Measurements from ENCODE around the gene OSM.

The OSM gene

GRCh38 chr22:30310881-30311771, 44.5 kb upstream of the OSM start:
- DNase-seq (ENCODE audit: extremely low spot score) = no peak
- TF ChIP-seq L3MBTL2 (conservative IDR thresholded peaks at IDR 0.05) (no peak), BHLHE40 (IDR thresholded peaks at IDR 0.05; ENCODE audit: borderline replicate concordance) (no peak), NFRKB (IDR thresholded peaks at IDR 0.05) (no peak), CTBP1 (IDR thresholded peaks at IDR 0.05; ENCODE audit: borderline replicate concordance) (no peak), TARDBP (IDR thresholded peaks at IDR 0.05) (no peak), FOXM1 (IDR thresholded peaks at IDR 0.05; ENCODE audit: borderline replicate concordance) (no peak), PKNOX1 (IDR thresholded peaks at IDR 0.05) (no peak), FOXK2 (IDR thresholded peaks at IDR 0.05) (no peak), FOXA1 (IDR thresholded peaks at IDR 0.05) (no peak), ARNT (IDR thresholded peaks at IDR 0.05) (no peak), SUZ12 (IDR thresholded peaks at IDR 0.05) (no peak), HDGF (IDR thresholded peaks at IDR 0.05; ENCODE audit: borderline replicate concordance) (no peak), ELF4 (IDR thresholded peaks at IDR 0.05) (no peak), LEF1 (IDR thresholded peaks at IDR 0.05; ENCODE audit: borderline replicate concordance) (no peak), SP1 (IDR thresholded peaks at IDR 0.05) (no peak), ZNF384 (IDR thresholded peaks at IDR 0.05) (no peak)
- CTCF ChIA-PET = interaction anchor here (1.0 kb wide), 1 partner anchor 10 kb away, joined by 3 read pairs; no protein-coding TSS in a partner anchor
- POLR2A ChIA-PET = interaction anchor here (1.1 kb wide), 1 partner anchor 23 kb away, joined by 3 read pairs; no protein-coding TSS in a partner anchor

GRCh38 chr22:30309951-30310741, 43.5 kb upstream of the OSM start:
- no peak for TF ChIP-seq TARDBP (IDR thresholded peaks at IDR 0.05)
- no peak for TF ChIP-seq BHLHE40 (IDR thresholded peaks at IDR 0.05; ENCODE audit: borderline replicate concordance)
- no peak for TF ChIP-seq FOXA1 (IDR thresholded peaks at IDR 0.05)
- no peak for TF ChIP-seq SP1 (IDR thresholded peaks at IDR 0.05)
- no peak for TF ChIP-seq PKNOX1 (IDR thresholded peaks at IDR 0.05)
- TF ChIP-seq HDGF (IDR thresholded peaks at IDR 0.05; ENCODE audit: borderline replicate concordance) = no peak
- no peak for TF ChIP-seq FOXK2 (IDR thresholded peaks at IDR 0.05)
- no peak for TF ChIP-seq L3MBTL2 (conservative IDR thresholded peaks at IDR 0.05)
- TF ChIP-seq NFRKB (IDR thresholded peaks at IDR 0.05) = no peak
- TF ChIP-seq CTBP1 (IDR thresholded peaks at IDR 0.05; ENCODE audit: borderline replicate concordance) = no peak
- no peak for TF ChIP-seq LEF1 (IDR thresholded peaks at IDR 0.05; ENCODE audit: borderline replicate concordance)
- TF ChIP-seq SUZ12 (IDR thresholded peaks at IDR 0.05) = no peak
- no peak for TF ChIP-seq ZNF384 (IDR thresholded peaks at IDR 0.05)
- no peak for TF ChIP-seq FOXM1 (IDR thresholded peaks at IDR 0.05; ENCODE audit: borderline replicate concordance)
- TF ChIP-seq ELF4 (IDR thresholded peaks at IDR 0.05) = no peak
- DNase-seq (ENCODE audit: extremely low spot score) = no peak
- POLR2A ChIA-PET = interaction anchor here (1.1 kb wide), 1 partner anchor 22 kb away, joined by 3 read pairs; no protein-coding TSS in a partner anchor
- CTCF ChIA-PET = no interaction called here

GRCh38 chr22:30308518-30309230, 42.0 kb upstream of the OSM start:
- ChIA-PET CTCF (no interaction called here), POLR2A (no interaction called here)
- DNase-seq (ENCODE audit: extremely low spot score) = no peak
- TF ChIP-seq NFRKB (IDR thresholded peaks at IDR 0.05) = no peak
- TF ChIP-seq FOXK2 (IDR thresholded peaks at IDR 0.05) = no peak
- no peak for TF ChIP-seq ARNT (IDR thresholded peaks at IDR 0.05)
- no peak for TF ChIP-seq L3MBTL2 (conservative IDR thresholded peaks at IDR 0.05)
- no peak for TF ChIP-seq CTBP1 (IDR thresholded peaks at IDR 0.05; ENCODE audit: borderline replicate concordance)

GRCh38 chr22:30308093-30308492, 41.4 kb upstream of the OSM start:
- no peak for TF ChIP-seq NFRKB (IDR thresholded peaks at IDR 0.05)
- TF ChIP-seq TARDBP (IDR thresholded peaks at IDR 0.05) = no peak
- ChIA-PET POLR2A (no interaction called here), CTCF (interaction anchor here (0.6 kb wide), 1 partner anchor 310 kb away, joined by 3 read pairs; no protein-coding TSS in a partner anchor)
- DNase-seq (ENCODE audit: extremely low spot score) = no peak

- CTCF ChIA-PET = interaction anchor here (0.7 kb wide), 1 partner anchor 447 kb away, joined by 3 read pairs; no protein-coding TSS in a partner anchor
- TF ChIP-seq L3MBTL2 (conservative IDR thresholded peaks at IDR 0.05) (no peak), HDGF (IDR thresholded peaks at IDR 0.05; ENCODE audit: borderline replicate concordance) (no peak), CTBP1 (IDR thresholded peaks at IDR 0.05; ENCODE audit: borderline replicate concordance) (no peak), ZNF384 (IDR thresholded peaks at IDR 0.05) (no peak), FOXM1 (IDR thresholded peaks at IDR 0.05; ENCODE audit: borderline replicate concordance) (no peak), NFRKB (IDR thresholded peaks at IDR 0.05) (no peak), ELF4 (IDR thresholded peaks at IDR 0.05) (no peak), SP1 (IDR thresholded peaks at IDR 0.05) (no peak), LEF1 (IDR thresholded peaks at IDR 0.05; ENCODE audit: borderline replicate concordance) (no peak), FOXK2 (IDR thresholded peaks at IDR 0.05) (no peak)
- no peak for DNase-seq (ENCODE audit: extremely low spot score)
- POLR2A ChIA-PET = no interaction called here
These were observed 40.5 kb upstream of the OSM start for GRCh38 chr22:30307041-30307574.

All from HEK293T (cell line).